HG02981 (cell line): ENCODE measurements around the gene QSOX2.

ENCODE experiments used
- ATAC-seq: cut with Tn5 transposase; IDR thresholded peaks from one replicate; pipeline ENCODE4 v1.9.1; 2021; ENCODE audit warnings: mild to moderate bottlenecking, moderate library complexity; ENCODE audit not compliant: unreplicated experiment

Gene QSOX2

DNA sequence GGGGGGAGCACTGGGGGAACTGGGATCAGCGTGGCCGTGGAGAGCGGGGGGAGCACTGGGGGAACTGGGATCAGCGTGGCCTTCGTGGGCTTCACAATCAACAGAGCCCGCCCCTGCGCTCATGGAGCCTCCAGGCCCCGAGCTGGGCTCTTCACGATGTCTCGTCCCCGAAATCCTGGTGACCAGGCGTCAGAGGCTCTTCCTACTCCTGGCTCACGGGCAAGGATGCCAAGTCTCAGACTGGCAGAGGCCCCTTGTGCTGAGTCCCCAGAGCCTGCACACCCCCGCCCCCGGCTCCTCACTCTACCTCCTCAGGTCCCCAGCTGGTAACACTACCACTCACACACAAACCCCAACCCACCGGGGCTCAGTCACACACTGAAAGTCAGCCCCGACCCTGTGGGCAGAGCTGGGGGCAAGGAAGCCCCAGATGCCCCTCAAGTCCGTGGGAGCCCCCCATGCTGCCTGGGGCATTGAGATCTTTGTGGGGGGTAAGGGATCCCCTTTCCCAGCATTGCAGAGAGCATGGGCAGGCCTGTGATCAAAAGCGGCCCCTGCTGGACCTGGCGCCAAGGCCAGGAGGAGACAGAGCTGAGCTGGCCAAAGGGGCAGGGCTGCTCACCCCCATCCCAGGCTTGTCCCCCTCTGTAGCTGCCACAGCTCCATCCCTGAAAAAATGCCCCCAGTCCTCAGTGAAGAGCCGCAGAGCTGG lies 67.4 kb downstream of the QSOX2 start:
- no peak for ATAC-seq

DNA sequence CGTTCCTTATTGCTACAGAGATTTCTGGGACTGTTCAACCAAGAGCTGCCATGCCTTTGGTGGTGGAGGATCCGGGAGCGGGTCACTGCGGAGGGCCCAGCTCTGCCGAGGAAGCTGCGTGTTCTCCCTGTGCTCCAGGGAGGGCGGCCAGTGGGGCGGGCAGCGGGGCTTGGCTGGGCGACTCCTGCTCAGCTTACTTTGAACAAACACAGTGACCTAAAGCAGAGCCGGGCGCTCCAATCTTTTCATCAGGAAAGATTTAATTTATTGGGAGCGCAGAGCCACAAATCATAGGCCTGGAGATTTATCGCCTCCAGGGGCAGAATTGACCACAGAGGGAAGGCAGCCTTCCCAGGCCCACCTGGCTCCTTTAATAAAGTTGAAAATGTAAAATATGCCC lies 68.4 kb downstream of the QSOX2 start:
- ATAC-seq = no peak

DNA sequence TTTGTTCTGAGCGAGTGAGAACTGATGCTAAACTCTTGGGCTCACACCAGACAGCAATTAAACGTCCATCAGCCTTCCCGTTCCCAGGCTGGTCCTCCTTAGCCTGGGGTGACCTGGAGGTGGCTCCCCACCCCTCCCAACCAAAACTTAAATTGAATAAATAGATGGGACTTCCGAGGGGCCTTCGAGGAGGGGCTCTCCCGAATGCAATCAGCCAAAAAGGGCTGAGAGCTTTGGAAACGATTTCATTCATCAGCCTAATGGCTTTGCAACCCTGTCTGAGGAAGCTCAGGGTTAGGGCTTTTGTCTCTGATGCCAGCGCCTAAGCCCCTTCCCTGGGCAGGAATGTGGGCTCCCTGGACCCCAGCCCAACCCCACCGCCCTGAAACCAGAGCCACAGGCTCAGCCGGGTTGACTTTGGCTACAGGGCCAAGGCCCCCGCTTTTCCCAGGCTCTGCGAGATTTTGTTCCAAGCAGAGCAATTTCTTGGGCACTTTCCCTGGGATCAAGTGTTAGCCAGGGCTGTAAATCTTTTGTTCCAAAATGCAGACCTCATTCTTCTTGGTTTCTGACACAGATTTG lies 69.9 kb downstream of the QSOX2 start:
- no peak for ATAC-seq

DNA sequence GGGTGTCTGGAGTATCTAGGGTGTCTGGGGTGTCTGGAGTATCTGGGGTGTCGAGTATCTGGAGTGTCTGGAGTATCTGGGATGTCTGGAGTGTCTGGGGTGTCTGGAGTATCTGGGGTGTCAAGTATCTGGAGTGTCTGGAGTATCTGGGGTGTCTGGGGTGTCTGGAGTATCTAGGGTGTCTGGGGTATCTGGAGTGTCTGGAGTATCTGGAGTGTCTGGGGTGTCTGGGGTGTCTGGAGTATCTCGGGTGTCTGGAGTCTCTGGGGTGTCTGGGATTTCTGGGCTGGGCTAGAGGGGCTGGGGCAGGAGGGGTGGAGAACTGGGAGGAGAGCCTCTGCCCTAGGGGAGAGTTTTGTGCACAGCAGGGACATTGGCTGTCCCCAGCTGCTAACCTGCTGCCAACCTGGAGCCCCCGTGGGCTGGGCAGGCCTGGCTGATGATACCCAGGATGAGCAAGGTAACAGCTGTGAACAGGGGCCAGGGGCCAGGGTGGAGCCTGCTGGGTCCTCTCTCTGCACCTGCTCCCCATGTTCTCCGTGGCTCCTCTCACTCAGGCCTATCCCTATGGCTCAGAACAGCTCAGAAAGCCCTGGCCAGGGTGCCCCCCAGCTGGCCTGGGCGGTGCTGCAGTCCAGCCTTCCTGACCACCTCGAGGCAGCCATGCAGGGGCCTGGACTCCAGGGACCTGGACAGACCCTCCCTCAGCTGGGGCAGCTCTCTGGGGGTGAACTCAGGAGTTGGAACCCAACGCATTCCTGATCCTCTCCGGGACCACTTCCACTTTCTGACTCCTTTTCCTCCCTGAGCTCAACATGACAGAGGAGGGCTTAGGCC lies 70.6 kb downstream of the QSOX2 start:
- ATAC-seq = no peak

GRCh38 chr9:136173648-136174290 lies 71.8 kb downstream of the QSOX2 start:
- no peak for ATAC-seq

DNA sequence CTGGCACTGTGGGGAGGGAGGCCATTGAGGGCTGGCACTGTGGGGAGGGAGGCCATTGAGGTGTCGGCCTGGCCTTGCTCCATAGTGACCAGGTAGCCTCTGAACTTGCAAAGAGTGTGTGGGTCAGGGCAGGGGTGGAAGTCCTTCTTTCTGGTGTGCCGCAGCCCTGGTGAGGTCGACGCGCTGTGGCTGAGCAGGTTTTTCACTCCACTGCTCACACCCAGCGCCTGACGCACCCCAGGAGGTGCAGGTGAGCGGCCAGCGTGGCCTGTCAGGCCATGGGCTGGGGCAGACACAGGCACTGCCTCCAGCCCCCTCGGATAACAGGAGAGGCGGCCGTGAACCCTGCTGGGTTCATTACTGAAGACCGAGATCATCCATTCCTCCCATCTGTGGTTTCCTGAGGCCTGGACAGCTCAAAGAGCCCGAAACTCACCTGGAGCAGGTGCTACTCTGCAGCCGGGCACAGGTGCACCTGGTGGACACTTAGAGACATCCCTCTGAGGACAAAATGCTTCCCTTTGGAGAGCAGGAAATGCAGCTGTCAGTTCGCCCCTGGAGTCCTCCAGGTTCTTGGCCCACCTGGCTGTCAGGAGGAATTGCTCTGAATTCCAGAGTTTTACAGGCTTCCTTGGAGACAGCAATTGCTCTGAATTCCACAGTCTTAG lies 73.1 kb downstream of the QSOX2 start:
- ATAC-seq = no peak

GRCh38 chr9:136171801-136172411 lies 73.7 kb downstream of the QSOX2 start:
- ATAC-seq = no peak

DNA sequence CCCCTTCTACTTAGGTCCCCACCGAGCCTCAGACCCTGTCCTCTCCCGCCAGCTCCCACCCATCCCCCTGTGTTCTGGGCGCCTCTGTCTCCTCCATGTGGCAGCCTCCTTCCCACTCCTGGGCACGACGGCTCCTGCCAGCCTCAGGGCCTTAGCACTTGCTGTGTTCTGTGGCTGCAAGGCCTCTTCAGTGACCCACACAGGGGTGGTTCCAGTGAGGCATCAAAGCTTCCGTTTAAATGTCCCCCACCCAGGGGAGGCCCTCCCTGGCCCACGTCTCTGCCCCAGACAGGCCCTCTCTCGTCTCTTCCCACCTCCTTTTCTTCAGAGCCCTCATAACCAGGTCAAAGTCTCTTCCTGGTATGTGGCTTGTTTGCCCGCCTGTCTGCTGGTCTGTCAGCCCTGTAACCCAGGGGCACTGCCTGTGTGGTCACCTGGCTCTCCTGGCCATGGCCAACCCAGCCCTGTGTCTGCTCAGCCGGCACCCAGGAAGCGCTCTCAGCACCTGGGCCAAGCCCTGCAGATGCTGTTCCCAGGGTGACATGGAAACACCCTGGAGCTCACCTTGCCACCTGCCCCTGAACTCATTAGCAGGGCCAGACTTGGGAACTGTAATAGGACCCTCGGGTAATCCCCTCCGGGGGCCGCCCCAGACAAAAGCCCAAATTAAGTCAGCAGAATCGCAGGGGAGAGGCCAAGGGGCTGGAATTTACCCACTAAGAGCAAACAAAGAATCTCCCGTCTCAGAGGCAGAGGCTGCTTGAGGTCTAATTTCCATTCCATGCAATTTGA lies 74.4 kb downstream of the QSOX2 start:
- ATAC-seq = no peak

DNA sequence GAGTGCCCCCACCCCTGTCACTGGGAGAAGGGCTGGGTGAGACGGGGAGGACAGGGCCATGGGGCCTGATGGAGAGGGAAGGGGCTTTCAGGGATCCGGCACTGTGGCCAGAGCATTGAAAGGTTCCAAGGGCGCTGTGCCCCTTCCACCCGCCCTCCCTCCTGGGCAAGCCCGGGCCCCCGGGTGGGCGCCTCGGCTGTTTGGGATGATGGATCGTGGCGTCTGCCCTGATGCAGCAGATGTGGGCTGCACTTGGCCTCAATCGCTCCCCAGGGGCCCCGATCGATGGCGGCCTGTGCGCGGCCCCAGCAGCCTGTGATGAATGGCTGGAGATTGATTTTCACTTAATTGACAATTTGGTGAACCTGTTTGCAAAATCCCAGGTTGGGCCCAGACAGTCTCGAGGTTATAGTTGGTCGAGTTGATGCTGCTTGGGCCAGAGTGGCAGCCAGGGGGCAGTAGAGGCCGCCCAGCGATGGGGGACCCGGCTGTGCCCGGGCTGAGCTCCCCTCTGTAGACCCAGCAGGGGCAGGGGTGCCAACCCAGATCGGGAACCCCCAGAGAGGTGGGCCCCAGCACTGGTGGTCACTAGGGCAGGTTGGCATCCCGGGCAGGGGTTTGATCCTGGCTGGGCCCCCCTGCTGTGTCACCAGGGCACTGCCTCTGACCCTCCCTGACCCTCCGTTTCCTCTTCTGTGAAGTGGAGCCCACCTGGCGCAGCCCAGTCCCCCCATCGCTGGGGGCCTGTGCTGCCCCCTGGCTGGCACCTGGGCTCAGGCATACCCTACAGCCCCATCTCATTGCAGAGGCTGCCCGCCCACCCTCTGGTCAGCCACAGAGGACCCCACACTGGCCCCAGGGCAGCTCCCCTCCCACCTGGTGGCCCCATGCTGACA lies 75.4 kb downstream of the QSOX2 start:
- ATAC-seq = no peak

DNA sequence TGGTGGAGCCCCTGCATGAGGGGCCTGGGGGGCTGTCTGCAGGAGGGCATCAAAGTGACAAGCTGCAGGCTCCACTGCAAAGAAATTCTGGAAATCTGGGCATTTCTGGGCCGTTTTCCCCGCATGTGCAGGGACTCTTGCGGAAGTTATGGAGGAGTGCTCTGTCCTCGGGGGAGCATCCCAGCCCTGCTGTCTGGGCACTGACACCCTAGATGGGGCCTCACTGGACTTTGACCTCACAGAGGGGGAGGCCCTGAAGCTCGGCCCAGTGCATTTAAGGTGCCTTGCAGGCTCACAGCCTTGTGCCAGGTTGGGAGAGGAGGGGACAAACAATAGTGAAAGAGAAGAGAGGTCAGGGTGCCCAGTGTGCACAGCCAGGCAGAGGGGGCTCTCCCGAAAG lies 76.1 kb downstream of the QSOX2 start:
- ATAC-seq = no peak

- no peak for ATAC-seq
Observed at GRCh38 chr9:136163248-136163850, 82.3 kb downstream of the QSOX2 start.

GRCh38 chr9:136160995-136161610 lies 84.5 kb downstream of the QSOX2 start:
- no peak for ATAC-seq

DNA sequence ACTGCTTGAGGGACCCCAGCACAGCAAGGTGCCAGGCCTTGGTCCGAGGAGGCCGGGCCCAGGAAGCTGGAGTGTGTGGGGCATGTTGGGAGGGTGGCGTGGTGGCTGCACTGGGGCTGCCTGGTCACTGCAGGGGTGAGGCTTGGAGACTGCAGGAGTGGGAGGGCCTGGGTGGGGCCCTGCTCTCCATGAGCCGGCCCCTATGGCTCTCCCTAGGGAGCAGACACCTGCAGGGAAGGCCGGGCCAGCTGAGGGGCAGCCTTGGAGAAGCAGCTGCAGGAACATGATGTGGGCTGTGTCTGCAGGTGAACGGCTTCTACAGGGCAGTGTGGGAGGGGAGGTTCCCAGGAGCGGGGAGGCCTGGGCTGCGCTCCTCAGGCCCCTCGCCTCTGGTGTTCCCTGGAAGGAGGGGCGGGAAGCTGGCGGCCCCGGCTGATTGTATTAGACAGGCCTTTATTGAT lies 85.2 kb downstream of the QSOX2 start:
- ATAC-seq = no peak

- ATAC-seq = no peak
Observed at GRCh38 chr9:136159851-136160250, 85.8 kb downstream of the QSOX2 start.

DNA sequence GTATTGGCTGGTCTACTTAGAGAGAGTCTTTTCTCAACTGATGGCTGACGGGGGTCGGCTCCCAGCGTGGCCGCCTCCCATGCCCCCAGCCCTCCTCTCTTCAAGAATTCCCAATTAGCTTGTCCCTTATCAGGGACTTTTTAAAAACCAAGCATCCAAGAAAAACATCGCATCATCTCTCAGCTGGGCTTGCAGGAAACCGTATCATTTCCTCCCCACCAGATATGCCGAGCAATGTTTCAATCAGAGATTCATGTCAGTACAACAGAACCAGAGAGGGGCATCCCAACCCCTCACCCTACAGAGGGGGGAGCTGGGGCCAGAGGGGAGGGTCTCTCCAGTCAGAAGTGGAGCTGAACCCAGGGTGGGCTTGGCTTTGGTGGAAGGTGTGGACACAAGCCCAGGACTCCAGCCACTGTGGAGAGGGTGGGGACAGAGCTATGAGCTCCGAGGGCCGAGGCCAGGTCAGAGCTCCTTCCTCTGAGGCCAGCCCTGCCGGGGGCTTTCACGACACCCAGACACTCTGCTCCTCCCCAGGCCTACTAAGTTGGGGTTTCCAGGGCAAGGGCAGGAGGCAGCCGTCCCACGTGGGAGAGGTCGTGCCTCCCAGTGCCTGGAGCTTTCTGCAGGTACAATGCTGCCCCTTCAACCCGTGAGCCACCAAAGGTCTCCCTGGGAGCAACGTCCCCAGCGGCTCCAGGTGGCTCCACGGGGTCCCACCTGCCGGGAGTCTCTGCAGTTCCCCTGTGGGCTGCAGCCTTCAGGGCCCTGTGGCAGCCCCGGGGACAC lies 87.9 kb downstream of the QSOX2 start:
- ATAC-seq = no peak
